Astrocyte of the hippocampus (primary cell): Measurements from ENCODE around the gene WBP1L.
"Not testable (repeated sequence)": the region's sequence is repeated elsewhere in the genome, so short reads cannot be mapped to it uniquely, and the experiment has no call there.

Experiments used
- DNase-seq: peaks from one replicate; pipeline ENCODE4 v3.0.0; 2011; ENCODE audit warnings: low read depth, low spot score

Gene WBP1L

GRCh38 chr10:102743588-102744373, at the start of gene WBP1L:
TSS of gene WBP1L (plus strand) at chr10:102743948. CDS start at chr10:102744054, 106 bp downstream.
- DNase-seq = peak; percentile 99

GRCh38 chr10:102695401-102695800, 48.3 kb upstream of the WBP1L start:
- DNase-seq = not testable (repeated sequence)

GRCh38 chr10:102696736-102697135, 47.0 kb upstream of the WBP1L start:
- DNase-seq = no peak

DNA sequence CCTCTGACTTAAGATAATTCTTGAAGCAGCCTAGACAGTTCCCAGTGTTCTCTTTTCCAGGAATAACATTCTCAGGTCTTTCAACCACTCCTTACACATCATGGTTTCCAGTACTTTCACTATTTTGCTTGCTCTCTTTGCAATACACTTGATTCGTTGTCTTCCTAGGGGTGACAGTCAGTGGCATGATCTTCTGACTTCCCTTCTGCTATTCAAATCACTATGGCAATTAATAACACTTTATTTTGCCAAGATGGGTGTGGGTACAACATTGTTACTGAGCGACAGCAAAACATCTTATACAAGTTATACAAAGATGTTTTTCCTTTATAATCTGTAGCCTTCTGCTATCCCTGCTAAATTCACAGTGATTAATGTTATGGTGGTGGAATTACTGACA, 44.9 kb upstream of the WBP1L start:
- no peak for DNase-seq

DNA sequence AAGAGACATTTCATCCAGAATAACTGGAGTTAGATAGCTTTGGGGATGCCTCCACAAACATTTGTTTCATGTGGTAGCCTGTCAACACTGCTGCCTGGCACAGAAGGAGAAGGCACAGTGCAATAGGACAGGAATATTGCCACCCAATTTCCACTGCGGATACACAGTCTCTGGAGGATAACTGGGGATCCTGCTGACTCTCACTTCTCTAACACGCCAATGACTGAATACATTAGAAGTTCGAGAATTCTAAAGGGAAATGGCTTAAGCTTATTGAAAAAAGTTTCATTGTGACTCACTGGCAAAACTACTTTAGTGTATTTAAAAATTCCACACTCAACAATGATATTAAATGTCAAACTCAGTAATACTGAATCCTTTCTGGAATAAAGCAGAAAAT, 42.5 kb upstream of the WBP1L start:
- no peak for DNase-seq

DNA sequence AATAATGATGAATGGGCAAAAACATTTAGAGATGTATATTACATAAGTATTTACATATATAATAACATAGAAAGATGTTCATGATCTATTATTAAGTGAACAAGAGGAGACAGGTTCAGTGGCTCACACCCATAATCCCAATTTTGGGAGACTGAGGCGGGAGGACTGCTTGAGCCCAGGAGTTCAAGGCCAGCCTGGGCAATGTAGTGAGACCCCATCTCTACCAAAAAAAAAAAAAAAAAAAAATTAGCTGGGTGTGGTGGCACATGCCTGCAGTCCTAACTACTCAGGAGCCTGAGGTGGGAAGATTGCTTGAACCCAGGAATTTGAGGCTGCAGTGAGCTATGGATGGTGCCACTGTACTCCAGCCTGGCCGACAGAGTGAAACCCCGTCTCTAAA, 42.0 kb upstream of the WBP1L start:
- DNase-seq = no peak

GRCh38 chr10:102702742-102703141, 41.0 kb upstream of the WBP1L start:
- no peak for DNase-seq

- peak; percentile 65 for DNase-seq
Observed at GRCh38 chr10:102704915-102705314, 38.8 kb upstream of the WBP1L start.

DNA sequence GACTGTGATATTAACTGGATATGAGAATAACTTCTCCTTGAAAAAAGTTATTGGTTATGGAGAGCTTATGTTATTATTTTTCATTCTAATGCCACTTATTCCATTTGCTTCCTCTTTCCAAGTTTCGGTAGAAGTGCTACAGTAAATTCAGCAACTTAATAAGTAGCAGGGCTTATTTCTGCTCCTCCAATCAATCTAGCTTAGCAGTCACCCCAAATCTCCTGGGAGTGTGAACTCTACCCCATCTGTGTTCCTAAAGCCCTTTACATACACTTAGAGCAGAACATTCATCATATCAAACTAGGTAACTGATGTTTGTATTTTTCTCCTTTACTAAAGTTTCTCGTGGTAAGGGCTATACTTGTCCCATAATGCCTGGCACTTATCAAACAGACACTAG, 38.2 kb upstream of the WBP1L start:
- no peak for DNase-seq

- peak; percentile 75 for DNase-seq
Observed at GRCh38 chr10:102710609-102711008, 33.1 kb upstream of the WBP1L start.

DNA sequence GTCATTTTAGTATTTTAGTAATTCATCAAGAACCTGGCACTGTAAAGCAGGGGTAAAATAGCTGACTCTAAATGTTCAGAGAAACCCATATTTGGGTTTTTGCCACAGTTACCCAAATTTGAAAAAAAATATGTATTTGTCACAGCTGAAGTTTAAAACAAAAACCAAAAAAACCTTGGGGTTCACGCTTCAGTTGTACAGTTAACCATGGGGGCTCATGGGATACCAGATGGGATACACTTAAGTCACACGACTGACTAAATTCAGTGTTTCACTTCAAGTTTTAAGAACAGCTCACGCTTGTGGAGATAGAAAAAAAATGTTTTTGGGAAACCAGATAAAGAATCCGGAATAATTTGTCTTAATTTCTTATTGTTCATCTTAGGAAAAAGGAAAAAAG, 31.7 kb upstream of the WBP1L start:
- no peak for DNase-seq

- no peak for DNase-seq
Observed at GRCh38 chr10:102712843-102713538, 30.8 kb upstream of the WBP1L start.

GRCh38 chr10:102713539-102713813, 30.3 kb upstream of the WBP1L start:
- DNase-seq = no peak

DNA sequence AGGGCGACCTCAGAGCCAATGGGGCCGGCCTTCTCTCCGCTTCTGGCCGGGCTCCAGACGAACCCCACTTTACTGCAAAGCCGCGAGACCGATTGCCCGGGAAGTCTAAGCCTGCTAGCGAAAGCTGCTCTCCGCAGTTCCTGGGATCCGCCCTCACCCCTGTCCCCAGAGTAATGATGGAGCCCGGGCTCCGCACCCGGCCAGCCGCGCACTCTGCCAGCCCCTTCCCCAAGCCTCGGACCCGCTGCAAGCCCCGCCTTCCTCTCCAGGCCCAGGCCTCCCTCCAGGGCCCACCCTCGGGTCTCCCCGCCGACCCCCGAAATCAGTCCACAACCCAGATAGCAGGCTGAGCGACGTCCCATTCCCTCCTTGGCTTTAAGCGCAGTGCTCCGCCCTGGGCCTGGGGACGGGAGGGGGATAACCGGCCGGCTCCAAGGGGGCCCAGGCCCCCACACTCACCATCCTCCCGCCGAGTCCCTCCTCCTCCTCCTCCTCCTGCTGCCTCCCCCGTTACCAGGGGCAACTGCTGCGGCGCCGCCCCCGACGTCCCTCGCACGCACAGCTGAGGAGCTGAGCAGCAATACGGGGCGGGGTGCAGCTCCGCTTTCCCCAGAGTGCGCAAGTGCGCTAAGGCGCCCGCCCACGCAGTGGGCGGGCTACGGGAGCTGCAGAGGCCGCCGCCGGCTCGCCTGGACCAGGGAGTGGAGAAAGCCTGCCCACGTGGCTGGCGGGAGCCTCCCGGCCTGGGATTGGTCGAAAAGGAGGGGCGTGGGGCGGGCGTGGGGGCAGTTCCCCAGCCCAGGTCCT, 29.7 kb upstream of the WBP1L start, which contains the start of gene ARL3:
ARL3 (minus strand) TSS at position 584 of the 807 bp plus-strand sequence; CDS start at position 462, 122 bp downstream.
- DNase-seq = peak; percentile 100

DNA sequence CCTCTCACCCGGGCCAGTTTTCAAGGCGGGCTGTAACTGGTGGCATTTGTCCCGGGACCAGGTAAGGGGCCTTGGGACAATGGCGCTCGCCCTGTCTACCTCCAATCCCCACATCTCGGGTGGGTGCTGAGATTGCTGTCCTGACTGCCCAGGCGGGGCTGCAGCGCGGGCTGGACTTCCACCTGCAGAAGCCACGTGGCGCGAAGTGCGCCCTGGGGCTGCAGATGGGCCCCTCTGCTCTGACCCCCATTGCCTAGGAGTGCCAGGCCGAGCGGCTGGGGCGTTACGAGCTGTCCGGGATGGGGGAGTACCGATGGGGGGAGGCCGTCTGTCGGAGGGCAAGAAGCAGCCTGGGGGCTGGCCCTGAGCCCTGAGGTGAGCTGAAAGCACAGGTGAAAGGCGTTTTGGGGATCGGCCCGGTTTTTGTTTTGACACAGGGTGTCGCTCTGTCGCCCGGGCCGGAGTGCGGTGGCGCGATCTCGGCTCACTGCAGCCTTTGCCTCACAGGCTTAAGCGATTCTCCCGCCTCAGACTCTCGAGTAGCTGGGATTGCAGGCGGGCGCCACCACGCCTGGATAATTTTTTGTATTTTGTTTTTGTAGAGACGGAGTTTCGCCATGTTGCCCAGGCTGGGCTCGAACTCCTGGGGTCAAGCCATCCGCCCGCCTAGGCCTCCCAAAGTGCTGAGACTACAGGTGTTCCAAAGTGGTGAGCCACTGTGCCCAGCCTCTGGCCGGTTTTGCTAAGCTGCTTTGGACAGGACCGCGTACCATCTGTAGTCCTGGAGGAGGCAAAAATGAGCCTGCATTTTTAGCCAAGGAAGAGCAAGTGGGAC, 28.9 kb upstream of the WBP1L start, which contains the start of gene SFXN2:
SFXN2 (plus strand) TSS at position 16 of the 835 bp plus-strand sequence. CDS start 12,001 bp downstream, outside the sequence.
- DNase-seq = no peak

DNA sequence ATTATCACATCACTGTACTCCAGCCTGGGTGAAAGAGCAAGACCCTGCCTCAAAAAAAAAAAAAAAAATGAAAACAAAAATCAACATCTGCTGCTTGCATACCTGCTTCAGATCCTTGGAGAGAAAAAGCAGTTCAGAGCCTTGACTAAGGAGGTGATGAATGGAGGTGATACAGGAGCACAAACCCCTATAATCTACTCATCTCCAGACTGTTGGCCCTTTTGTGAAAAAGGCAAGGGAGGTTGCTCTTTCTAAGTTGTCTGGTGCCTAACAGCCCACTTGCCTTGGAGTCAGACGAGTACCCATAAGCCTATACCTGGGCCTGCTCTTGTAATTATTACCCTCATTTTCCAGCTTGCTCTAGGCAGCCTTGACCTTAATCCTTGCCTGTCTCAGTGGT, 27.9 kb upstream of the WBP1L start:
- DNase-seq = no peak

GRCh38 chr10:102716900-102717565, 26.7 kb upstream of the WBP1L start:
- not testable (repeated sequence) for DNase-seq

DNA sequence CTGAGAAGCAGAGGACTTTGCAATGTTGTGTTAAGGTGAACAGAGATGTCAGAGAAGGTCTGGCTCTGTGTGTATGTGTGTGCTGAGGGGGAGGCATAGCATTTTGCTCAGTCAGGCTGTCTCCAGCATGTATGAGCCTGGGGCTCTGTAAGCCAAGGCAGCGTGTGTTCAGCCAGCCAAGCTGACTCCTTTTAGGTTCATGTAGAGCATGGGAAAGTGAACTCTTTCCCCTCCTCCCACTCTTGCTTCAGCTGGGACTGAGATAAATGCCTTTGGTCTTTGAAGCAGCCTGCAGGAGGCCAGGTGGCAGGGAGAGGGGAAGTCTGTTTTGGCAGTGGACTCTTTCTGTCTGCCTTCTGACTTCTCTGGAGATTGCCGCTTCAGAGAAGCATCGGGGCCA, 25.5 kb upstream of the WBP1L start:
- peak; percentile 22 for DNase-seq

GRCh38 chr10:102720337-102720736, 23.4 kb upstream of the WBP1L start:
- DNase-seq = no peak

DNA sequence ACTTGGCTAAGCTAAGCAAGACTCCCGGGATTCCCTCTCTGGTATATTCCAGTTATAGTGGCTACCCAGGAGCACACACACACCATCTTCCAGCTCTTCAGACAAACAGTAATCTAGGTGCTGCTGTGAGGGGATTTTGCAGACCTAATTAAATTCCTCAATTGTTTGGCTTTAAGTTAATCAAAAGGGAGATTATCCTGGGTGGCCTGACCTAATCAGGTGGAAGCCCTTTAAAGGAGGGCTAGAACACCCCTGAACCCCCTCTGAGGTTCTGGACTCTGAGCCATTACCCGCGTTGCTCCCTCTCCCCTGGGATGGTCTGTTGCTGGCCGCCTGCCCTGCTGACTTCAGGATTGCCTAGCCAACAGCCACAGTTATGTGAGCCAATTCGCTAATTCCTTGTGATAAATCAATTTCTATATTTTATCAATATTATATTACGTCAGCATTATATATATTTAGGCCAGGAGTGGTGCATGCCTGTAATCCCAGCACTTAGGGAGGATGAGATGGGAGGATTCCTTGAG, 22.9 kb upstream of the WBP1L start:
- no peak for DNase-seq

- no peak for DNase-seq
Observed at GRCh38 chr10:102721954-102722353, 21.8 kb upstream of the WBP1L start.
